GM12865 (cell line): ENCODE results near the gene MRC2.

ENCODE experiments used
- DNase-seq: peaks from one replicate; pipeline ENCODE4 v3.0.0; 2010; ENCODE audit warnings: low read depth
- H3K4me3 ChIP-seq: 2 replicates; pipeline ENCODE4 v1.5.1; 2011; ENCODE audit warnings: mild to moderate bottlenecking, low read depth, low read length, control low read depth
- CTCF ChIP-seq: IDR thresholded peaks from 2 replicates; pipeline ENCODE4 v1.5.1; 2011; ENCODE audit warnings: low read length, control low read depth, low read depth, inconsistent platforms; ENCODE audit not compliant: insufficient read depth; ENCODE audit errors: missing control alignments

The MRC2 gene

GRCh38 chr17:62650587-62650986 is 23.1 kb downstream of the MRC2 start:
- no peak for DNase-seq
- no peak overlapping the region for H3K4me3 ChIP-seq
- no peak for TF ChIP-seq CTCF

GRCh38 chr17:62652251-62653001 is 25.0 kb downstream of the MRC2 start:
- peak; percentile 61 for DNase-seq
- TF ChIP-seq CTCF = no peak
- peak overlapping the region; percentile 60 for H3K4me3 ChIP-seq

GRCh38 chr17:62653002-62653825 is 25.7 kb downstream of the MRC2 start:
- peak overlapping the region; percentile 60 for H3K4me3 ChIP-seq
- peak; percentile 81 for DNase-seq
- TF ChIP-seq CTCF = no peak

GRCh38 chr17:62653826-62654761 is 26.6 kb downstream of the MRC2 start:
- TF ChIP-seq CTCF = no peak
- no peak overlapping the region for H3K4me3 ChIP-seq
- DNase-seq = no peak

GRCh38 chr17:62655656-62656055 is 28.2 kb downstream of the MRC2 start:
- no peak overlapping the region for H3K4me3 ChIP-seq
- no peak for TF ChIP-seq CTCF
- DNase-seq = no peak

GRCh38 chr17:62656446-62656845 is 29.0 kb downstream of the MRC2 start:
- no peak overlapping the region for H3K4me3 ChIP-seq
- no peak for DNase-seq
- no peak for TF ChIP-seq CTCF
